Mammary epithelial cell (primary cell): ENCODE data around the gene HSPBP1.

Experiments used
- EZH2 ChIP-seq: IDR thresholded peaks from 2 replicates; pipeline ENCODE4 v1.6.1; 2012; ENCODE audit warnings: low read length, inconsistent platforms, borderline replicate concordance
- TF ChIP-seq, protein P1 (sequence below), 2 donors: IDR thresholded peaks in 1 of 2; conservative IDR thresholded peaks in 1 of 2; 2 replicates each; pipeline ENCODE4 v1.5.1; 2011 to 2012; ENCODE audit warnings: inconsistent platforms in 2 of 2, low read length in 2 of 2, mild to moderate bottlenecking in 2 of 2, control low read depth in 1 of 2, low read depth in 1 of 2; ENCODE audit not compliant: insufficient read depth in 1 of 2; ENCODE audit errors: extremely low read depth in 1 of 2

DNA sequence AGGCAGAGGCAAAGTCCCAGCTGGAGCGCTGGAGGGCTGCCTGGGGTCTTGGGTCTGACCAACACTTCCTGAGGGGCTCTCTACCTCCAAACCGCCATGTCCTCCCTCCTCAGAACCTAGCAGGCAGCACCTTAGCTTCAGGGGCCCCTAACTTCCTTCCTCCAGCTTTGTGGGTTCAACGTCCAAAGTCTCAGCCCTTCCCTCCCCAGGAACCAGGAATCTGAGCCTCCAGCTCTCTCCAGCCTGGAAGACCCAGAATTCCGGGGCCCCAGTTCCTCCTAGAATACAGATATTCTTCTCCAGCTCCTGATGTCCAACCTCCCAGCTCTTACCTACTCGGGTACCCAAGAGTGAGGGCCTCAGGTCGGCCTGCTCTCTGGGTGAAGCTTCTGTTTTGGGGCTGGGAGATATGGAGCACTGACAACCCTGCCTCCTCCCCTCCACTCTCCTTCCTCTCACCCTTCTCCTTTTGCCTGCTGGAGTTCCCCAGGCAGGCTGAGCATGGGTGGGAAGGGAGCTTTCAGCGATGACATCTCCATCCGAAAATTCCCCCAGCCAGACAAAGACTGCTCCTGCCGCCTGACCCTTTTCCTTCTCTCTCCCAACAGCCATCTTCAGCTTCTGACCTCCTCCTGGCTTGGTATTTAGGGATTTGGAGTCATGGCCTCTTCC lies 41.7 kb upstream of the HSPBP1 start:
- TF ChIP-seq, protein P1, sequence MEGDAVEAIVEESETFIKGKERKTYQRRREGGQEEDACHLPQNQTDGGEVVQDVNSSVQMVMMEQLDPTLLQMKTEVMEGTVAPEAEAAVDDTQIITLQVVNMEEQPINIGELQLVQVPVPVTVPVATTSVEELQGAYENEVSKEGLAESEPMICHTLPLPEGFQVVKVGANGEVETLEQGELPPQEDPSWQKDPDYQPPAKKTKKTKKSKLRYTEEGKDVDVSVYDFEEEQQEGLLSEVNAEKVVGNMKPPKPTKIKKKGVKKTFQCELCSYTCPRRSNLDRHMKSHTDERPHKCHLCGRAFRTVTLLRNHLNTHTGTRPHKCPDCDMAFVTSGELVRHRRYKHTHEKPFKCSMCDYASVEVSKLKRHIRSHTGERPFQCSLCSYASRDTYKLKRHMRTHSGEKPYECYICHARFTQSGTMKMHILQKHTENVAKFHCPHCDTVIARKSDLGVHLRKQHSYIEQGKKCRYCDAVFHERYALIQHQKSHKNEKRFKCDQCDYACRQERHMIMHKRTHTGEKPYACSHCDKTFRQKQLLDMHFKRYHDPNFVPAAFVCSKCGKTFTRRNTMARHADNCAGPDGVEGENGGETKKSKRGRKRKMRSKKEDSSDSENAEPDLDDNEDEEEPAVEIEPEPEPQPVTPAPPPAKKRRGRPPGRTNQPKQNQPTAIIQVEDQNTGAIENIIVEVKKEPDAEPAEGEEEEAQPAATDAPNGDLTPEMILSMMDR (conservative IDR thresholded peaks at IDR 0.05 in 1 of 2, IDR thresholded peaks at IDR 0.05 in 1 of 2; ENCODE audit: extremely low read depth in 1 of 2, insufficient read depth in 1 of 2, low read depth in 1 of 2, low read length in 2 of 2) = no peak
- no peak for TF ChIP-seq EZH2
